ENCODE data around the gene ATP11A. TPM values are rescaled to one million over a fixed set of nuclear protein-coding genes. Genes with fewer than 3 reads are reported as not detected.
"Not testable (repeated sequence)": the region's sequence is repeated elsewhere in the genome, so short reads cannot be mapped to it uniquely, and the experiment has no call there.

The ATP11A gene
- total RNA-seq, 1 donor from 2014 or later = 96.5 TPM

DNA sequence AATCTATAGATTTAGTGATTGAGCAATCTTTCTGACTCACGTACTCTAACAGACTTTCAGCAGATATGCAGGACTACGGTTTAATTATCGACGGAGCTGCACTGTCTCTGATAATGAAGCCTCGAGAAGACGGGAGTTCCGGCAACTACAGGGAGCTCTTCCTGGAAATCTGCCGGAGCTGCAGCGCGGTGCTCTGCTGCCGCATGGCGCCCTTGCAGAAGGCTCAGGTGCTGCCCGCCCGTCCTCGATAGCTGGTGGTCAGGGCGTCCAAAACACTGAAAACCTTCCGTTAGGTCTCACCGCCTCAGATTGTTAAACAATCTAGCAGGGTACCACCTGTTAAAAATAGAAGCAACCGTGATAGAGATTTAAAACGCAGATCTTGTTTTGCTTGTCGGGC, 166.0 kb downstream of the ATP11A start:
- intact Hi-C loops (cut with DNase I) = no loop called here
- DNase-seq (ENCODE audit: low spot score) = no peak

DNA sequence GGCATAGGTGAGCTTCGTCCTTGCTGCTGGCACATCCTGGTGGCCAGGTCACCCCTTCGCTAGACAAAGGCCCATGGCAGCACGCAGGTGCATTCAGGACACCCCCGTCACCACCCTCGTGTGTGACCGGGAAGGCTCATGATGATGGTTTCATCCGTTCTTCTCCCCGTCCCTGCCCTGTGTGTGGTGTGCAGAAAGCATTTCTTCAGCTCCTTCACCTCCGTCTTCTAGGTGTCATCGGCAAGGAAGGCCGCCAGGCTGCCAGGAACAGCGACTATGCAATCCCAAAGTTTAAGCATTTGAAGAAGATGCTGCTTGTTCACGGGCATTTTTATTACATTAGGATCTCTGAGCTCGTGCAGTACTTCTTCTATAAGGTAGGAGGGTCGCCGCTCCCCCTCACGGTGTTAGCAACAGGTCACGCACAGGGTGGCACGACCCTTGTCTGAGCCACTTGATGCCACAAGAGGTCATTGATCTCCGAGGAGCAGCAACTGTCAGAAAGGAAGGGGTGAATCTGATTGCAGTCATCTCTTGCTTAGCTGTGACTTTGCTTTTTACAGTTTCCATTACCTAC, 168.2 kb downstream of the ATP11A start:
- no peak for DNase-seq (ENCODE audit: low spot score)
- intact Hi-C loops (cut with DNase I) = no loop called here

DNA sequence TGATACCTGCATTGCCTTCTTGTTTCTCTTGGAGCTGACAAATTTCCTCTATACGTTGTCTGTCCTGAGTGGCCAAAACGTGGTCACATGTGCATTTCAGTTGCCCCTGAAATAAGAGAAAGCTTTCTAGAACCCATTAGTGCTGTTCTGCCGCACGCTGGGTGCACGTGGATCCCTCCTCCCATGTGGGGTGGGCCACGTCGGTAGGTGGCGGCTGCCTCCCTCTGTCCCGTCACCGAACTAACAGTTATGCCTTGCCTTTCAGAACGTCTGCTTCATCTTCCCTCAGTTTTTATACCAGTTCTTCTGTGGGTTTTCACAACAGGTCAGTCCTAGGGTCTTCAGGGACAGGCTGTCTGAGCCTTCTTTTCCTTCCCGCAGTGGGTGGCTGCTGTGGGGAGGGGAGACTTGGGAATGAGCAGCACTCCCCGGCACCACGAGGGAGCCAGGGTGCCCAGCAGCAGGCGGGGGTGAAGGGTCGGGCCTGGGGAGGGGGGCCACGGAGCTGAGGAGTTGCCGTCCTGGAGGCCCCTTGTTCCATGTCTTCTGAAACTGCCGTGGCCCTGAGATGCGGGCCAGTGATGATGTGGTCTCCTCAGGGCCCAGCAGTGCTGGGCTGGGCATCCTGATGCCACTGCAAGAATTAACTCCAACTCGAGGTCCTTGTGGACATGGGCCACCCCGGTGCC, 169.4 kb downstream of the ATP11A start:
- no peak for DNase-seq (ENCODE audit: low spot score)
- intact Hi-C loops (cut with DNase I) = no loop called here

DNA sequence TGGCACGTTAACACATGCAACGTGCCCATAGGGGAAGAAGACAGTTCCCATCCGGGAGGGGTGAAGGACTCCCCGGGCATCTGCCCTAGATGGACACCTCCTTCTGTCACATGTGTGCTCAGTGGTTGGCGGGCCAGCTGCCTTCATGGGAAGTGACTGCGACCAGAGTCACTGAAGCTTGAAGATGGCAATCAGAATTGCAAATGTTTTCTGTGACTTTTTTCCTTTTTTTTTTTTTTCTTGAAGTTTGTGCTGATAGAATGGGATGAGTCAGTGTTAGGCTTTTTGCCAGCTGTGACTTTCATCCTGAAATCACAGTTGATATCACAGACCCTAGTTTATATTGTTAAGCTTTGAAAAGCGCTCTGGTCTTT, 170.0 kb downstream of the ATP11A start:
- intact Hi-C loops (cut with DNase I) = no loop called here
- DNase-seq (ENCODE audit: low spot score) = no peak

DNA sequence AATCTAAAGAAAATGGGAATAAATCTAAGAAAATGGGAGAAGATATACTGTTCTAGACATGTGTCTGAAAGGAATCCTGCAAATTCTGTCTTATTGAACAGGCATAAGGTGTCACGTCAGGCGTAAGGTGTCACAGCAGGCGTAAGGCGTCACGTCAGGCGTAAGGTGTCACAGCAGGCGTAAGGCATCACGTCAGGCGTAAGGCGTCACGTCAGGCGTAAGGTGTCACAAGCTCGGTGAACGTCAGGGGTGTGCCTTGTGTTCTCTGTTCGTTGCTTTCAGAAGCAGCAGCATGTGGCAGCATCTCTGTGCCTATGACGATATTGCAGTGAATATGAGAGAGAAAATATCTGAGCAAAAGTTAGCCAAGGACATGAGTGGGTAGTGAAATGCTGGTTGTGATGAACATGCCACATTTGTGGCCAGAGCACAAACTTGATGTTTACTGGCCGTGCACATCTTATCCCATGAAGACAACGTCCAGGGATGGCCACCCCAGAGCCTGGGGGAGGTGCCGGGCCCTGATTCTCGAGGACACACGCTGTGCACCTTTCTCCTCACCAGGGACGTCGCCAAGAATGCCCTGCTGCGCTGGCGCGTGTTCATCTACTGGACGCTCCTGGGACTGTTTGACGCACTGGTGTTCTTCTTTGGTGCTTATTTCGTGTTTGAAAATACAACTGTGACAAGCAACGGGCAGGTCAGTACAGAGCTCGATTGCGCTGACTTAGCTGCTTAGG, 172.2 kb downstream of the ATP11A start:
- intact Hi-C loops (cut with DNase I) = no loop called here
- peak; percentile 29 for DNase-seq (ENCODE audit: low spot score)

DNA sequence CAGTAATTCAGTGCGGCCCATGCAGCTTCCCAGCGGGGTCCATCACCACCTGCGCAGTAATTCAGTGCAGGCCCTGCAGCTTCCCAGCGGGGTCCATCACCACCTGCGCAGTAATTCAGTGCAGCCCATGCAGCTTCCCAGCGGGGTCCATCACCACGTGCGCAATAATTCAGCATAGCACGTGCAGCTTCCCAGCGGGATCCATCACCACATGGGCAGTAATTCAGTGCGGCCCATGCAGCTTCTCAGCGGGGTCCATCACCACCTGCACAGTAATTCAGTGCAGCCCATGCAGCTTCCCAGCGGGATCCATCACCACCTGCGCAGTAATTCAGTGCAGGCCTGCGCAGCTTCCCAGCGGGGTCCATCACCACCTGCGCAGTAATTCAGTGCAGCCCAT, 173.5 kb downstream of the ATP11A start:
- peak; percentile 61 for DNase-seq (ENCODE audit: low spot score)
- intact Hi-C loops (cut with DNase I) = not testable (repeated sequence)

DNA sequence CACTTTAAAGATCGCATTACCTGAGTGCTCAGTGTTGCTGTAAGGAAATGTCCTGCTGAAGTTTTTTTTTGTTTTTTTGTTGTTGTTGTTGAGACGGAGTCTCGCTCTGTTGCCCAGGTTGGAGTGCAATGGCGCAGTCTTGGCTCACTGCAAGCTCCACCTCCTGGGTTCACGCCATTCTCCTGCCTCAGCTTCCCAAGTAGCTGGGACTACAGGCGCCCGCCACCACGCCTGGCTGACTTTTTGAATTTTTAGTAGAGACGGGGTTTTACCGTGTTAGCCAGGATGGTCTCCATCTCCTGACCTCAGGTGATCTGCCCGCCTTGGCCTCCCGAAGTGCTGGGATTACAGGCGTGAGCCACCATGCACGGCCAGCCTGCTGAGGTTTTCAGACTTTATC, 175.6 kb downstream of the ATP11A start:
- intact Hi-C loops (cut with DNase I) = not testable (repeated sequence)

DNA sequence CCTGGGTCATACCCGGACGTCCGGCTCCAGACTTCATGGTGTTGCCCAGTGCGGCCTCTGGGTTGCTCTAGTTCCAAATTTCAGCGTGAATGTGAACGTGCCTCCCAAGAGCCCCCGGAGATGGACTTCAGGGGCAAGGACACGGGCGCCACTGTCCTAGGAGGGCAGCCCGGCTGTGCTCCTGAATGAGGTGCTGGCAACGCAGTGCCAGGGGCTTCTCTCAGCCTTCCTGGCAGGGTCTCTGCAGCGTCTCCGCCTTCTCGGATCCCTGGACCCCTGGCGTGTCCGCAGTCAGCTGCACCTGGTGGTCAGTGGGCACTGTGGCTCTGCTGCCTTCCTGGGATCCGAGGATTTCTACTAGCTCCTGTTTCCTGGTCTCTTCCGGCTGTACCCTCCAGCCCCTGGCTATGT, 177.5 kb downstream of the ATP11A start:
- intact Hi-C loops (cut with DNase I) = no loop called here
- DNase-seq (ENCODE audit: low spot score) = peak; percentile 69

More for the DNA sequence above, 175.6 kb downstream of the ATP11A start:
- peak; percentile 57 for DNase-seq (ENCODE audit: low spot score)

DNA sequence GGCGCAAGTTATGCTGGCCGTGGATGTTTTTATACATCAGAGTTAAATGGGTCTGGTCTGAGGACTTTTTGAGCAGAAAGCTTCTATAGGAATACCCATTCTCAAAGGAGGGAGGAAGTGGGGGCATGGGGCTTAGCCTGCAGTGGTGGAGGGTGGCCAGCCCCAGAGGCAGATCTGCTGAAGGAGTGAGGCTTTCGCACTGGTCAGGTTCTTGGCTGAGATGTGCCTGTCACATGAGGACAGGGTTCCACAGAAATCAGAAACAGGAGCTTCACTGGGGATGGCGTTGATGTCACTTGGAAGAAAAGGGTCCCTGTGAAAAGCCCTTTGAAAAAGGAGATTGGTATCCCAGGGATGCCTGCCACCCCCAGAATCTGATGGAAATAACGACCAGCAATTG, 178.5 kb downstream of the ATP11A start:
- intact Hi-C loops (cut with DNase I) = no loop called here
- DNase-seq (ENCODE audit: low spot score) = peak; percentile 7

DNA sequence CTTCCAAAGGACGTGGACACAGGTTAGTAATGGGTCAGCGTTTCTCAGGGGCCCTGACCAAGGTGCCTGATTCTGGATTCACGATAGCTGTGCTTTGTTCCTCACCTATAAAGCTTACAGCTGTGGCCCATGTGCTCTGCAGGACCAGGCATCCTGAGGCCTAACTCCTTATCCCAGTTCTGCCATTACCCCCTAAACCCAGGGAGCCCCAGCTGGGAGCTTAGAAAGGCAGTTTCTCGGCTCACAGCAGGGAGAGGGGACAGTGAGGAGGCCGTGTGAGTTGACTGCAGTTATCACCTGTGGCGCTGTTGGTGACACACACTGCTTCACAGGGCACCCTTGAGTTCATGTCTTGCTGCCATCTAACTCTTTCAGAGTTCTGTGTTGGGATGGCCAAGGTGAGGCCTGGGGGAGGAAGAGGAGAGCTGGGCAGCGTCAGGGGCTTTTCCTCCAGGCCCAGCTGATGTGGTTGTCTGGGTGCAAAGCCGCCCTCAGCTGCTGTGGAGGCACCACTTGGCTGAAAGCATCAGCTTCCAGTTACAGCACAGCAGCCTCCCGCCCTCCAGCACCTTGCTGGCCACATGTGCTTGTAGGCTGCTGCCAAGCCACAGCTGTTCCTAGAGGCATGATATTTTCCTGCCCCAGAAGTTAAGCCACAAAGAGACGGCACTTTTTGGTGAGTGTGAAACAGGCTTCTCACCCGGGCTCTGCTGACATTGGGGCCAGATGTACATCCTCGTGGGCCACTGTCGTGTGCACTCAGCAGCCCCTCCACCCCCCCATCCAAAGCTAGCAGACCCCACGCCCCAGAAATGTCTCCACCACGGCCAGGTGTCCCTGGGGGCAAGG, 179.6 kb downstream of the ATP11A start:
- intact Hi-C loops (cut with DNase I) = loop anchor here (10.0 kb wide), 1 partner anchor 1395 kb away; no protein-coding TSS in a partner anchor
- DNase-seq (ENCODE audit: low spot score) = peak; percentile 39

DNA sequence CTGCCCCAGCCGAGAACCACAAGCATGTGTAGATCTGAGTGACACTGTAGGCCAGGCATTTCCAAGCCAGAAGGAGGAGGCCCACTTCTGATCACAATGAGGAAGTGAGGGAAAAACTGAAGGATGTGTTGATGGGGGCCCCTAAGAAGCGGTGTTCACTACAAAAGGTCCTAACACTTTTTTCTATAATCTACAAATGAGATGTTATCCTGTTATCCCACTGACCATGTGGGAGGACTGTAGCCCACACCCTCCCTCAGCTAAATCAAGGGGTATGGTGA, 180.2 kb downstream of the ATP11A start:
- DNase-seq (ENCODE audit: low spot score) = no peak
- intact Hi-C loops (cut with DNase I) = loop anchor here (10.0 kb wide), 1 partner anchor 1395 kb away; no protein-coding TSS in a partner anchor

DNA sequence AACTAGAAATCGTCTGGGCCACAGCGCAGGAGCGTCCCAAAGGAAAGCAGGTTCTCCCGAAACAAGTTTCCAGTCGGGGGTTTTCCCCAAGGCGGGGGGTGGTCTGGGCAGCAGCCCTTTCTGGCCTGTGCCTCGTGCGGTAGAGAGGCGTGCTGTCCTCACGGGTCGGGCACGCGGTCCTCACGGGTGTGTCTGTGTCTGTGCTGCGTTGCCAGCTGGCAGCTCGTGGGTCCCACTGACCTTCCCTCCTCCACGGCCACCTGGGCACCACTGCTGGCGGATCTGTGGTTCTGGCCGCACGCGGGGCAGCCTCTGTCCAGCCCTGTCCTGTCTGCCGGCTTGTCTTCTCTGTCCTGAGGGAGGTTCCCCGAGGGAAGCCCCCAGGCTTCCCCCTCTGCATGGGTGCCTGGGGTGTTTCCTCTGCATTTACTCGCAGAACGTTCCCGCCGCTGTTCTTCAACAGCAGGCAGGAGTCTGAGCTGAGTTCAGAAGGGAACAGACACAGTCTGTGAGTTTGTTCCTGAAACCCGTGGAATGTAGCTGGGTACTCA, 181.0 kb downstream of the ATP11A start:
- DNase-seq (ENCODE audit: low spot score) = peak; percentile 56
- intact Hi-C loops (cut with DNase I) = loop anchor here (10.0 kb wide), 1 partner anchor 1396 kb away; no protein-coding TSS in a partner anchor

DNA sequence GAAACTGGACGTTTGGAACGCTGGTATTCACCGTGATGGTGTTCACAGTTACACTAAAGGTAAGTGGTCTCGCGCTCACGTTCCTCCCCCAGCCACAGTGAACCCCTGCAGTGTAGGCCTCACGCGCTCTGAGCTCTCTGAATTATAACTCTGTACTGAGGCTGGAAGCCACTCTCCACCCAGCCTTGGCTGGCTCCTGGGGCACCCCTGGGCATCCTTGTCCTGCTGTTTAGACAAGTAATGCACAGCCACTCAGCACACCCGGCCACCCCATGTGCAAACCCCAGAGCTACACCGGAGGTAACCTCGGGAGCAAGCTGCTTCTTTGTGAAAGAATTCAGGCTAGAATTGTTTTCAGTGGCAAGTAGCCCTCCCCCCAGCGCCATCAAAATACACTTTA, 181.9 kb downstream of the ATP11A start:
- no peak for DNase-seq (ENCODE audit: low spot score)
- intact Hi-C loops (cut with DNase I) = loop anchor here (10.0 kb wide), 1 partner anchor 1397 kb away; no protein-coding TSS in a partner anchor

DNA sequence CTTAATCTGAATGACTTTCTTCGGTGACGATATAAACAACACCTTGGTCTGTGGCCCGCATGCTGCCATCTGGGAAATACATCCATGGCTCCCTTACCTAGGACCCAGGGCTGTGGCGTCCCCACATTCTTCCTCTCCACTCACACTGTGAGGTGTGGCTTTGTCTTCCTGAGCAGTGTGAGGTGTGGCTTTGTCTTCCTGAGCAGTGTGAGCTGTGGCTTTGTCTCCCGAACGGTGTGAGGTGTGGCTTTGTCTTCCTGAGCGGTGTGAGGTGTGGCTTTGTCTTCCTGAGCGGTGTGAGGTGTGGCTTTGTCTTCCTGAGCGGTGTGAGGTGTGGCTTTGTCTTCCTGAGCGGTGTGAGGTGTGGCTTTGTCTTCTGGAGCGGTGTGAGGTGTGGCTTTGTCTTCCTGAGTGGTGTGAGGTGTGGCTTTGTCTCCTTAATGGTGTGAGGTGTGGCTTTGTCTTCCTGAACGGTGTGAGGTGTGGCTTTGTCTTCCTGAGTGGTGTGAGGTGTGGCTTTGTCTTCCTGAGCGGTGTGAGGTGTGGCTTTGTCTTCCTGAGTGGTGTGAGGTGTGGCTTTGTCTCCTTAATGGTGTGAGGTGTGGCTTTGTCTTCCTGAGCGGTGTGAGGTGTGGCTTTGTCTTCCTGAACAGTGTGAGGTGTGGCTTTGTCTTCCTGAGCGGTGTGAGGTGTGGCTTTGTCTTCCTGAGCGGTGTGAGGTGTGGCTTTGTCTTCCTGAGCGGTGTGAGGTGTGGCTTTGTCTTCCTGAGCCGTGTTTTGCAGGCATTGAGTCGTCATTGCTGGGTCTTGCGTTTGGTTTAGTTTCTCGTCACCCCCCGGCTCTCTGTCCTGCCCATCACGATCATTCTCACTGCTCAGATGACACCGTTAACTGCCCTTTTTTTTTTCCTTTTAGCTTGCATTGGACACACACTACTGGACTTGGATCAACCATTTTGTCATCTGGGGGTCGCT, 183.1 kb downstream of the ATP11A start:
- DNase-seq (ENCODE audit: low spot score) = peak; percentile 59
- intact Hi-C loops (cut with DNase I) = loop anchor here (10.0 kb wide), 1 partner anchor 1398 kb away; no protein-coding TSS in a partner anchor

DNA sequence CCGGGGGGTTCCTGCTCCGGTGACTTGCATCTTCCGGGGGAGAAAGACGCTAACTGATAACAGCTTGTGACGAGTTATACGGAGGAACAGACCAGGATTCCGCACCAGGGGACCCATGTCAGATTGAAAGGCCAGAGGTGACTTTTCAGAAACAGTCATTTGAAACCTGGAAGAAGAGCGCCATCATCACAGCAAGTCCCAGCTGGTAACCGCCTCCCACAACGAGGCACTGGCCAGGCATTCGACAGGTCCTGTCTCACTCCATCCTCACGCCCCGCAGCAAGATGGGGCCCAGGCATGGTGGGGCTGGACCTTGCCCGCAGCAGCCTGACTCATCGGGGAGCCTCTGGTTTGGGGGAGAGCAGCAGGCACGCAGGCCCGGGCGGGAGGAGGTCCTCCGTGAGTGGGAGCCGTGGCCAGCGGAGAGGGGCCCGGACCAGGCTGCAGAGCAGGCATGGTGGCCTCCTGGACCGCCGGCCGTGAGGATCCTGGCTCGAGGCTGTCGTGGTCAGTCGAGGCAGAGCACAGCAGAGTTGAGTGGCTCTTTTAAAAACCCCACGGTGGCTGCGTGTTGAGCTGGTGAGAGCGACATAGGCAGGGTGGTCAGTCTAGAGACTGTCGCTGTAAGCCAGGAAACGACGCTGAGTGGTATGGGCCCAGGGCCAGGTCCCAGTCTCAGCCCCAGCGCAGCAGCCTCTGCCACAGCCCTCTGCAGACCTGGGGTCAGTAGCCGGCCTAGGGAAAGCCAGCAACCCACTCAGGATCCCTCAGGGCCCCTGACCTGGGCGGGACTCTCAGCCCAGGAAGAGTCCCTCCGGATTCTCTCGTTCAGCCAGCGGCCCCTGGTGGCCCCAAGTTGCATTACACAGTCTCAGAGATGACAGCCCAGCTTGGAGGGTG, 184.3 kb downstream of the ATP11A start:
- intact Hi-C loops (cut with DNase I) = loop anchor here (1.0 to 10.0 kb wide), 2 partner anchors 232 to 1399 kb away; no protein-coding TSS in a partner anchor

DNA sequence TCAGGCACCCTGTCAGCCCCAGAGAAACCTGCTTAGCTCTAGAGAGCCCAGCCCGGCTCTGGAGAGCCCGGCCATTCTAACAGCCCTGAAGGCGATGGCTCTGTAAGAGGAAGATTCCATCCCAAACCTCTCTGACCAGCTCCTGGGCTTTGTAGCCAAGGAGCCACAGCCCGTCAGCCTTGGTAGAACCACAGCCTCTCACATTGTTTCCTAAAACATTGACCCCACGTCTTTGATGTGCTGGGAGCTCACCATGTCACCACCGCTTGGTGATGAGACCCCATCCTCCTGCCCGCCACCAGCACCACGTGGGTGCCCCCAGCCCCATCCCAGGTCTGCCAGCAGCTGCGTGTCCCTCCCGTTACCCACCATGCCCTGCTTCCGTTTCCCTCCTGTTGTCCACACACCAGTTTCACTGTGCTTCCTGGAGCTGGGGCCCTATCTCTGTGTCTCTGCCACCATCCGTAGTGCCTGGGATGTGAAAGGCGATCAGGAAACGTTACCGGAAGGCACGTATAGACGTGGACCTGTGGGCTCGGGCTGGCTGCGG, 185.0 kb downstream of the ATP11A start:
- no peak for DNase-seq (ENCODE audit: low spot score)

More for the DNA sequence above, 184.3 kb downstream of the ATP11A start:
- peak; percentile 87 for DNase-seq (ENCODE audit: low spot score)

DNA sequence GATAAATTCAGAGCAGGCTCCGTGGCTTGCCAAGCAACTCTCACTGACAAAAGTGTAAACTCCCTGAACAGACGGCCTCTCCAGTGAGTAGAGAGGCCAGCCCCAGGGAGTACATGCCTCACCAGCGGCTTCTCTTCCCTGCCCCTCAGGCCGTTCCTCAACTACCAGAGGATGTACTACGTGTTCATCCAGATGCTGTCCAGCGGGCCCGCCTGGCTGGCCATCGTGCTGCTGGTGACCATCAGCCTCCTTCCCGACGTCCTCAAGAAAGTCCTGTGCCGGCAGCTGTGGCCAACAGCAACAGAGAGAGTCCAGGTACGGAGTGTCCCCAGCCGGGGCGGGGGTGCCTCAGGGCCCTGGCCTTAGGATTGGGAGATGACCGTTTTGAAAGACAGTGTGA, 185.8 kb downstream of the ATP11A start:
- peak; percentile 69 for DNase-seq (ENCODE audit: low spot score)
- intact Hi-C loops (cut with DNase I) = loop anchor here (10.0 kb wide), 1 partner anchor 1401 kb away; no protein-coding TSS in a partner anchor

More for the DNA sequence above, 185.0 kb downstream of the ATP11A start:
- intact Hi-C loops (cut with DNase I) = loop anchor here (1.0 to 10.0 kb wide), 2 partner anchors 233 to 1400 kb away; no protein-coding TSS in a partner anchor
